Skeletal muscle tissue (tissue), 4 donors: ENCODE data around the gene SUPV3L1. TPM values are rescaled to one million over a fixed set of nuclear protein-coding genes. Genes with fewer than 3 reads are reported as not detected.
"Not testable (repeated sequence)": the region's sequence is repeated elsewhere in the genome, so short reads cannot be mapped to it uniquely, and the experiment has no call there.

Source experiments
- H3K27ac ChIP-seq: one replicate; pipeline ENCODE4 v1.7.0; 2013; ENCODE audit warnings: mild to moderate bottlenecking, low read depth, low read length, inconsistent platforms
- H3K27me3 ChIP-seq, 3 donors: one replicate each; pipeline ENCODE4 v1.7.0; 2013; ENCODE audit warnings: low read length in 3 of 3; ENCODE audit not compliant: control insufficient read depth in 3 of 3, insufficient read depth in 3 of 3
- H3K36me3 ChIP-seq, 3 donors: one replicate each; pipeline ENCODE4 v1.7.0; 2013; ENCODE audit warnings: low read length in 3 of 3; ENCODE audit not compliant: control insufficient read depth in 3 of 3, insufficient read depth in 3 of 3
- H3K4me1 ChIP-seq, 3 donors: one replicate each; pipeline ENCODE4 v1.7.0; 2013; ENCODE audit warnings: low read length in 3 of 3, mild to moderate bottlenecking in 3 of 3; ENCODE audit not compliant: control insufficient read depth in 3 of 3, insufficient read depth in 3 of 3
- H3K4me3 ChIP-seq, 3 donors: one replicate each; pipeline ENCODE4 v1.7.0; 2013; ENCODE audit warnings: low read length in 3 of 3
- H3K9ac ChIP-seq, 3 donors: one replicate each; pipeline ENCODE4 v1.7.0; 2013; ENCODE audit warnings: low read length in 3 of 3, mild to moderate bottlenecking in 3 of 3, moderate library complexity in 2 of 3, low read depth in 1 of 3
- H3K9me3 ChIP-seq, 3 donors: one replicate each; pipeline ENCODE4 v1.7.0; 2013; ENCODE audit warnings: low read length in 3 of 3; ENCODE audit not compliant: control insufficient read depth in 3 of 3
- total RNA-seq: library from RNA; depleted of rRNA; stranded (reverse); fragments of >200 nt; gene quantifications from one replicate; pipeline ENCODE4 v1.2.3, GENCODE V29; 2014
- donor health status: Osteomylitis.

The SUPV3L1 gene
- total RNA-seq: 22.4 TPM

DNA sequence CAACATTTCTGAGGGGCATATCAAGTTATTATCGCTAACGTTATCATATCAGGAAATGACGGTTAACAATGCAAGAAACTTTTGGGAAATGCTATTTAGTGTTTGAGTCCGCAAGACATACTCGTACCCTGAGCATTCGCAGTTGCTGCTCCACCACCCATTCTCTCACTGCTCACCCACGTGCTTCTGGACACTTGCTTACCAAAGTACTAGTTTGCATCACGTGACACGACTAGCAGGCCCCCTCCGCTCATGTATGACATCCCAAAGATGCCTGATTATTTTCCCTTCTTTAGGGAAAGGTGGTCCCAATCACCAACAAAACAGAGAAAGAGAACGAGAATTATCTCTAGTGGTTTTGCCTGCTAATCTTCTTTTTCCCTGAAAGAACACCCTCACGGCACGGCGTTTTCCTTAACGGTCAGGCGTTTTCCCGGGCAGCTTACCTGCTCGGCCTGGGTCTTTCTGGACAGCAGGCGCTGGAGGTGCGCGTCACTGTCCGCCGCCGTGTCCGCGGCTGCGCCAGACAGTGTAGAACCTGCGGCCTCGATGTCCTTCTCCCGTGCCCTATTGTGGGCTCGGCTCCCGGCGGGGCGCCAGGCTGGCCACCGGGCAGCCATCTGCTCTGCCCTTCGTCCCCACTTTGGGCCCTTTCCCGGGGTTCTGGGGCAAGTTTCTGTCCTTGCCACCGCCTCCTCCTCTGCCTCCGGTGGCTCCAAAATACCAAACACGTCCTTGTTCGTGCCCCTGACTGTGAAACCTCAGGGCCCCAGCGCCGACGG is at the start of gene SUPV3L1:
Gene SUPV3L1, plus strand, starts transcription at position 492 of the 782 bp plus-strand sequence. Its CDS starts 58 bp downstream, at position 550.
- H3K4me1 ChIP-seq: peaks cover 25 to 44% (median 27%) of the 10 kb centered on the region in 3 donors

DNA sequence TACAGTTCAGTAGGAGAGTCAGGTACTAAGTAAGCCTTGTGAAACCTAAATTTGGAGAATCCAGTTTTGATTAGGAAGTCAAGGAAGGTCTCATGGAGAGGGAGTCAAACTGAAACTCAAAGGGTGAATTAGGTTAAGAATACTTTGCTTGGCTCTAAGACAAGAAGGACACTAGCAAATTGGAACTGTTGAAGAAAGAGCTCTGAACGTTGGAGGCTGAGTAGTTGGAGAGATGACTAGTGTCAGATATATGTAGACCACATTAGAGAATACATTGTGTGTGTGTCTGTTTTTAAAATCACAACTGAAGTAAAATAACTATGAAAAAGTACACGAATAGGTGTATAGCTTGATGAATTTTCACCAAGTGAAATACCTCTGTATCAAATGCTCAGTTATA is 49.8 kb upstream of the SUPV3L1 start:
- Histone ChIP-seq H3K27me3 (no peaks in the 10 kb centered on the region), H3K4me1 (peaks cover 3 to 12% (median 9%) of the 10 kb centered on the region in 3 donors), H3K9ac (peak overlapping the region in 1 of 3 donors; percentile 20), H3K36me3 (peaks cover 3 to 8% (median 6%) of the 10 kb centered on the region in 3 donors), H3K27ac (no peak overlapping the region), H3K9me3 (no peaks in the 10 kb centered on the region), H3K4me3 (no peak overlapping the region)

More for the DNA sequence above, at the start of gene SUPV3L1:
- Histone ChIP-seq H3K27me3 (no peaks in the 10 kb centered on the region), H3K27ac (peak within 1 kb of the TSS; percentile 89), H3K9me3 (no peaks in the 10 kb centered on the region), H3K9ac (peak within 1 kb of the TSS; percentile 97 to 100 (median 100)), H3K36me3 (peaks cover 2 to 6% (median 3%) of the 10 kb centered on the region in 3 donors), H3K4me3 (peak within 1 kb of the TSS; percentile 85 to 100 (median 100))

DNA sequence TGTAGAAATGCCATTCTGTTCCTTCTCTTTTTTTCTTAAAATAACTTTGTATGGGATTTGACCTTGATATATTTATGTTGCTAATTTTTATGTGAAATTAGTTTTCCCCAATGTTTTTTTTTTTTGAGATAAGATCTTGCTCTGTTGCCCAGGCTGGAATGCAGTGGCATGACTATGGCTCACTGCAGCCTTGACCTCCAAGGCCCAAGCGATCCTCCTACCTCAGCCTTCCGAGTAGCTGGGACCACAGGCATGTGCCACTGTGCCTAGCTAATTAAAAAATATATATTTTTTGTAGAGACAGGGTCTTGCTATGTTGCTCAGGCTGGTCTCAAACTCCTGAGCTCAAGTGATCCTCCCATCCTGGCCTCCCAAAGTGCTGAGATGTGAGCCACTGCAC is 40.1 kb upstream of the SUPV3L1 start:
- Histone ChIP-seq H3K9me3 (no peaks in the 10 kb centered on the region), H3K36me3 (peaks cover 0 to 12% (median 4%) of the 10 kb centered on the region in 3 donors), H3K4me1 (no peaks in the 10 kb centered on the region), H3K4me3 (no peak overlapping the region), H3K9ac (no peak overlapping the region), H3K27ac (no peak overlapping the region), H3K27me3 (no peaks in the 10 kb centered on the region)

DNA sequence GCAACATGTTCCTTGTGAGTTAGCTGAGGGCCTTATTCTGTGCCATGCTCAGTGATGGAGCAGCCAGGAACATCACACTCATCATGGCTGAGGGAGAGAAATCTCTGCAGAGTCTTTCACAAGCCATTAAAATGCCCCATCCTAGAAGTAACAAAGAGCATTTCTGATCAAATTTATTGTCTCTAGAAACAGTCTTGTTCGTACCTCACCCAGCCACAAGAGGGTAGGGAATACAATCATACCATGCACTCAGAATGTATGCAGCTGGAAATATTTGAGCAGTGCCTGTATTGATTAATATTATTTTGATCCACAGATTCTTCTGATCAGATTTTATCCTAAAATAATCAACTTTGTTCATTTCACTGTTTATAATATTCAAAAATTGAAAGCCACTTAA is 38.7 kb upstream of the SUPV3L1 start:
- peaks cover 0 to 7% (median 4%) of the 10 kb centered on the region in 3 donors for H3K36me3 ChIP-seq
- no peak overlapping the region for H3K27ac ChIP-seq
- no peak overlapping the region for H3K9ac ChIP-seq

DNA sequence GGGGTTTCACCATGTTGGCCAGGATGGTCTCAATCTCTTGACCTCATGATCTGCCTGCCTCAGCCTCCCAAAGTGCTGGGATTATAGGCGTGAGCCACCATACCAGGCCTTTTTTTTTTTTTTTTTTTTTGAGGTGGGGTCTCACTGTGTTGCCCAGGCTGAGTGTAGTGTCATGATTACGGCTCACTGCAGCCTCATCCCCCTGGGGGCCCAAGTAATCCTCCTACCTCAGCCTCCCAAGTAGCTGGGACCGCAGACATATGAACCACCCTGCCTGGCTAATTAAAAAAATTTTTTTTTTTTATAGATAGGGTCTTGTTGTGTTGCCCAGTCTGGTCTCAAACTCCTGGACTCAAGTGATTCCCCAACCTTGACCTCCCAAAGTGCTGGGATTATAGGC is 38.0 kb upstream of the SUPV3L1 start:
- not testable (repeated sequence) for H3K36me3 ChIP-seq, H3K4me3 ChIP-seq, H3K27me3 ChIP-seq, H3K9ac ChIP-seq, H3K9me3 ChIP-seq, H3K27ac ChIP-seq, H3K4me1 ChIP-seq

More for the DNA sequence above, 38.7 kb upstream of the SUPV3L1 start:
- no peak overlapping the region for H3K4me3 ChIP-seq
- no peaks in the 10 kb centered on the region for H3K4me1 ChIP-seq
- H3K27me3 ChIP-seq: no peaks in the 10 kb centered on the region
- no peaks in the 10 kb centered on the region for H3K9me3 ChIP-seq

DNA sequence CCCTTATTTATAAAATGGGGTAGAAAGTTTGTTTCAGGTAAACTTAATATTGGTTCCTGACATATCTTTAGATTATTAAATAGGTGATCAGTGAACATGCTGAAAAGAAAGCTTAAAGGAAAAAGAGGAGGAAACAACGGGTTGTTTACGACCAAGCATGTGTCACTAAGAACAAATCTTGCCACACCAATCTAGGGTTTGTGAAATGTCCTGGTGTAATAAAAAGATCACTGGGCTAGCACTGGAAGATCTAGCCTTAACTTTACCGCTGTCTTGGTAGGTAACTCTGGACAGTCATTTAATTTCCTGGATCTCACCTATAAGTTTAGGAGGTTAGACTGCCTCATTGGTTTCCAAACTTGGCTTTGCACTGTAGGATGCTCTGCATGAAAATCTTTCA is 37.1 kb upstream of the SUPV3L1 start:
- Histone ChIP-seq H3K4me1 (no peaks in the 10 kb centered on the region), H3K36me3 (no peaks in the 10 kb centered on the region), H3K4me3 (no peak overlapping the region), H3K27me3 (no peaks in the 10 kb centered on the region), H3K27ac (no peak overlapping the region), H3K9me3 (no peaks in the 10 kb centered on the region), H3K9ac (no peak overlapping the region)

DNA sequence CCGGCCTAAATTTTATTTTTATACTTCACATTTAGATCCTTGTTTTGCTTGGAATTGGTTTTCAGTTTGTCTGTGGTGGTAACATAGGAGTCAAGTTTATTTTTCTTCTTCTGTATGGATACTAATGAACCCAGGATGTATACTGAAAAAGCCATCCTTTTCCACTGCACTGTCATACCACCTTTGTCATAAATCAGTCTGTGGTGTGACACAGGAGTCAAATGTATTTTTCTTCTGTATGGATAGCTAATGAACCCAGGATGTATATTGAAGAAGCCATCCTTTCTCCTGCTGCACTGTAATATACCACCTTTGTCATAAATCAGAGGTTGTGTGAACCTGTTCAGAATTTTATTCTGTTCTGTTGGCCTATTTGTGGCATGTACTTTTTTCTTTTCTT is 34.7 kb upstream of the SUPV3L1 start:
- Histone ChIP-seq H3K27me3 (no peaks in the 10 kb centered on the region), H3K4me1 (no peaks in the 10 kb centered on the region), H3K27ac (no peak overlapping the region), H3K9ac (no peak overlapping the region), H3K36me3 (no peaks in the 10 kb centered on the region), H3K4me3 (no peak overlapping the region), H3K9me3 (no peaks in the 10 kb centered on the region)

DNA sequence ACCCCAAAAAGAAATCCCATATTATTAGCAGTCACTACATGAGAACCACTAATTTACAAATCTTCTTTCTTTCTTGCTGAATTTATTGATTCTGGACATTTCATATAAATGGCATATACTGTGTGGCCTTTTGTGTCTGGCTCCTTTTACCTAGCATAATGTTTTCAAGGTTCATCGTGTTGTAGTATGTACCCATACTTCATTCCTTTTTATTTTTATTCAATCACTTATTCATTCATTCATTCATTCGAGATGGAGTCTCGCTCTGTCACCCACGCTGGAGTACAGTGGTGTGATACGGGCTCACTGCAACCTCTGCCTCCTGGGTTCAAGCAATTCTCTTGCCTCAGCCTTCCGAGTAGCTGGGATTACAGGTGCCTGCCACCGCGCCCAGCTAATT is 34.2 kb upstream of the SUPV3L1 start:
- no peak overlapping the region for H3K27ac ChIP-seq
- H3K9me3 ChIP-seq: no peaks in the 10 kb centered on the region
- no peaks in the 10 kb centered on the region for H3K36me3 ChIP-seq
- H3K4me1 ChIP-seq: no peaks in the 10 kb centered on the region
- no peak overlapping the region for H3K4me3 ChIP-seq
- H3K9ac ChIP-seq: no peak overlapping the region
- H3K27me3 ChIP-seq: no peaks in the 10 kb centered on the region

DNA sequence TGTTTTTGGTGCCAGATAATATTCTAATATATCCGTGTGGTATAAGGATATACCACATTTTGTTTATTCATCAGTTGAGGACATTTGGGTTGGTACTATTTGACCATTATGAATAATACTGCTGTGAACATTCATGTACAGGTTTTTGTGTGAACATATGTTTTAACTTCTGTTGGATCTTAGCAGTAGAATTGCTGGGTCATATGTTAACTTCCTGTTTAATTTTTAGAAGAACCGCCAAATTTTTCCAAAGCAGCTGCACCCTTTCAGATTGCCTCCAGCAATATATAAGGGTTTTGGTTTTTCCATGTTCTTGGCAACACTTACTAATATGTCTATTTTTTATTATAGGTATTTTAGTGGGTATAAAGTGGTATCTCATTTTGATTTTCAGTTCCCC is 33.3 kb upstream of the SUPV3L1 start:
- Histone ChIP-seq H3K36me3 (no peaks in the 10 kb centered on the region), H3K4me1 (no peaks in the 10 kb centered on the region), H3K4me3 (no peak overlapping the region), H3K27ac (no peak overlapping the region), H3K9me3 (no peaks in the 10 kb centered on the region), H3K9ac (no peak overlapping the region), H3K27me3 (no peaks in the 10 kb centered on the region)

DNA sequence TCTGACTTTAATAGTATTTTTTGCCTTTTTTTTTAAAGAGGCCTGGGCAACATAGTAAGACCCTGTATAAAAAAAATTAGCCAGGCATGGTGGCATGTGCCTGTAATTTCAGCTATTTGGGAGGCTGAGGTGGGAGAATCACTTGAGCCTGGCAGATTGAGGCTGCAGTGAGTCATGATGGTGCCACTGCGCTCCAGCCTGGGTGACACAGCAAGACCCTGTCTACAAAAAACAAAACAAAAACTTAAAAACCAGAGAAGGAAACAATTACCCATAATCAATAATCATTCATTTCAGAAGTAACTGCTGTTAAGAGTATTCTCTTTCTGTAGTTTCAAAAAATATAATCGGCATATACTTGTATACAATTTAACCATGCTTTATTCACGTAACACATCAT is 28.1 kb upstream of the SUPV3L1 start:
- H3K4me1 ChIP-seq: no peaks in the 10 kb centered on the region
- no peaks in the 10 kb centered on the region for H3K36me3 ChIP-seq
- H3K4me3 ChIP-seq: no peak overlapping the region
- no peak overlapping the region for H3K9ac ChIP-seq
- no peak overlapping the region for H3K27ac ChIP-seq
- H3K9me3 ChIP-seq: no peaks in the 10 kb centered on the region
- H3K27me3 ChIP-seq: no peaks in the 10 kb centered on the region
